GM21528 (cell line): ENCODE data around the gene NAT10.

Experiments used
- ATAC-seq: cut with Tn5 transposase; IDR thresholded peaks from one replicate; pipeline ENCODE4 v1.9.1; 2021; ENCODE audit warnings: mild to moderate bottlenecking, moderate library complexity; ENCODE audit not compliant: unreplicated experiment, low FRiP score

The NAT10 gene

DNA sequence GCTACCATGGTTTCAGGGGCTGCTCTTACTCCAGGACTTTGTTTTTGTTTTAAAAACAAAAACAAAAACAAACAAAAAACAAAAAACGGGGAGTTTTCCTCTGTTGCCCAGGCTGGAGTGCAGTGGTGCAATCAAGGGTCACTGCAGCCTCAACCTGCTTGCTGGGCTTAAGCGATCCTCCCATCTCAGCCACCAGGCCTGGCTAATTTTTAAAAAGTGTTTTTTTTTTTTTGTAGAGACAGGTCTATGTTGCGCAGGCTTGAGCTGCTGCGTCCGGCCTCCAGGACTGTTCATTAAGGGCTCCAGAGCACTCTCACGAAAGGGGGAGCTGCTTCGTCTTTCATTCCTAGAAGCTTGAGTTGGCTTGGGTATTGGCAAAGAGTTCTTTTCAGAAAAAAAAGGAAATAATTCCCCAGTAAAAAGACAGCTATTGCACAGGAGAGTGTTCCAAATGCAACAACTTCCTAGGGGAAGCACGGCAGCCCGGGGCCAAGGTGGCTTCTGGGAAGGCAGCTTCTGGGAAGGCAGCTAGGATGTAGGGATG, 78.5 kb downstream of the NAT10 start:
- ATAC-seq = no peak

DNA sequence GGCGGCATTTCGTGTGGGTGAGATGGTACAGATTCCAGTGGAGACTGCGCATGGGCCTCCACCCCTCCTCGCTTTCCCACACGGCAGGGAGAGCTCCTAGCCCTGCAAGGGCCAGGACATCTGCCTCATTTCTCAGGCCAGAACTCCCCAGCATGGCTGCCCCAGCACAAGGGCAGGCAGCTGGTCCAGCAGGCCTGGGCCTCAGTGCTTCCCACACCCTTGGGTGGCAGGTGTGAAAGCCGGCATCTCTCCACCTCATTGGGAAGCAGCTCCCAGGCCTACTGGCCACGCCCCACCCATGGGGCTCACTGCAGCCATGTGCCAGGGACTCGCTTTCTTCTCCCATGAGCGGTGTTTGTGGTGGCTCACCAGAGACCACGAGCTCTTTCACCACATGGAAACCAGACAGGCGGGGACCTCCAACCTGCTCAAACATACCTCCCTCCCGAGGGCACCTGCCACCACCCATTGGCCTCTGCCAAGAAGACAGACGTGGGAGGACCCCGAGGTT, 79.1 kb downstream of the NAT10 start:
- ATAC-seq = no peak

DNA sequence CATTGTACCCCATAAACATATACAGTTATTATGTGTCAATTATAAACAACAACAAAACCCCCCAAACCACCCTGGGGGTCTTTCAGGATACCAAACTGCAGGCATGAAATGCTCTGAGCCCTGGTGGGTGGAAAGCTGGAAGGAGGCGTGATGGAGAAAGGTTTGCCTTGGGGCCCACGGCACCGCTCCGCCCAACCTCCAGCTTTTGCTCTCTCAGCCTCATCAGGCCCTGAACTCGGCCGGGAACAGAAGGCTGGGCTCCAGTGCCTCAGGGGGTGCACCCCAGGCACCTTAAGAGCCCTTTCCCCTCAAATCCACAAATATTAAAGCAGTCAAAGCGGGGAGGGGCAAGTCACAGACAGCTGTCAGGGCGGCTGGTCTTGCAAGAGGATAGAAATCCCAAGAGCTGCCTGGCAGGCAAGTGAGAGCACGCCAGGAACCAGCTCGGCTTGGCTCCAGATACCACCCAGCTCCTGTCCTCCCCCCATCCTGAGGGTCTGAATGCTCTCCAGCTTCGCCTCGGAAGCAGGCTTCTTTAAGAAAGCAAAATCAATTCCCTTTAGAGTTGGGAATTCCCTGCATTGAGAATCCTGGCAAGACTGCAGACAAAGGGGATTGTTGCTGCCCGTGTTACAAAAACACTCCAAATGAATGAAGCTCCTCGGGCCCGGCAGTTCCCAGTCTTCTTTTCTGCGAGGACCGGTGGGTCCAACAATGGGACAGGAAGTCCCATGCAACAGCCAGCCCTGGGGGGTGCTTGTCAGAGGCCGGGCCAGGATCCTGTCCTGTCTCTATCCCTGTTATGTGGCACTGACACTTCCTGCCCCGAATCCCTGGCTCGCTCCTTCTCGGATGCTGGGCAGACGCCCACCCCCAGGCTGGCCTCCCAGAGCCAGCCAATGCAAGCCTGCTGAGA, 80.8 kb downstream of the NAT10 start:
- ATAC-seq = no peak

DNA sequence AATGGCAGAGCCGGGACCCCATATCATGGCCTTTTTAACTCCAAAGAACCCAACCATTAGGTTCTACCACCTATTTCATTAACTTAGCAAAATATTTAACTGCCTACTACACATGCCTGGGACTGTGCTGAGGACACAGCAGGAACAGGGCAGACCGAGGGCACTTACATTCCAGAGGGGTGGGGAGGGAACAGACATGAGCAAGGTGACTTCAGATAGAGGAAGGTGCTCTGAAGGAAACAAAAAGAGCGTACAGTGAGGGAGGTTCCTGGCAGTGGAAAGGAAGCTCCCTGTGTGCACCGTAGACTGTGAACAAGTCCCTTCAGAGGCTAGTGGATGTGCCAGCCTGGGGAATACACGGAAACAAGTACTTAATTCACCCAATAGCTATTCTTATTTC, 82.8 kb downstream of the NAT10 start:
- ATAC-seq = no peak

DNA sequence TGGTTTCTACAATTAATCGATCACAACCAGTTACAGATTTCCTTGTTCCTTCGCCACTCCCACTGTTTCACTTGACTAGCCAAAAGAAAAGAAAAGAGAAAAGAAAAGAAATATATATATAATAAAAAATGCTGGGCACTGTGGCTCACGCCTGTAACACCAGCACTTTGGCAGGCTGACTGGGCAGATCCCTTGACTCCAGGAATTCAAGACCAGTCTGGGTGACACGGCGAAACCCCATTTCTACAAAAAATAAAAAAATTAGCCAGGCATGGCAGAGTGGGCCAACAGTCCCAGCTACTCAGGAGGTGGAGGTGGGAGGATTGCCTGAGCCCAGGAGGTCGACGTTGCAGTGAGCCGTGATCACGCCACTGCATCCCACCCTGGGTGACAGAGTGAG, 83.8 kb downstream of the NAT10 start:
- ATAC-seq = no peak

DNA sequence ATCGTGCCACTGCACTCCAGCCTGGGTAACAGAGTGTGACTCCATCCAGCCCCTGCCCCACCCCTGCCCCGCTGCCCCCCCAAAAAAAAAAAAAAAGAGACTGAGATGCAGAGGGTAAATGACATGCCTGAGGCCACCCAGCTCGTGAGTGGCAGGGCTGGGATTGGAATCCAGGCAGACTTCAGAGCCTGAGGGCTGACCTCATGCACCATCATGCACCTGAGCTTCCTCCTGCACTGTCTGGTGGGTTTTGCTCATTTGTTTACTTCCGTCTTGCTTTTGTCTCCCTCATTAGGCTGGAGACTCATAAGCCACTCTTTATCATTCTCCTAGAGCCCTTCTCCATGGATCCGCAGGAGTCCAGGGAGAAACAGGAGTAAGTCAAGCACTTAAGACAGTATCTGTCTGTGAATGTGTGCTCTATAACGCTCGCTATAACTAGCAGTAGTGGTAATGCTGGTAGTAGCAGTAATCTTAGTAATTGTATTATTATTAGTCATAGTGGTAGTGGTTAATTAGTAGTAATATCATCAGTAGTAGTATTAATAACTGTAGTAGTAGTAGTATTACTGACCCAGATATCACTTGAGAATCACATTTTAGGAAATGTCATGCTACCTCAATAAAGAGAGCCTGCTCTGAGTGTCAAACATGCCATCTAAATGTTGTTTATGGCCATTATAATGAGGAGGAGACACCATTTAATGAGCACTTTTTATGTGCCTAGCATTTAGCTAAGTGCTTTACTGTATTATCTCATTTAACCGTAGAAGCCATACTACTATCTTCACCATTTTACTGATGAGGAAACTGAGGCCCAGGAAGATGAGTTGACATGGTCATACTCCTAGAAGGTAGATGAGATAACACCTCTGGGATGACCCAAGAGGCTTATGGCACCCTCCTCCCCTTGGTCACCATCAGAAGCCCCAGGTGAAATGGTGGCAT, 85.0 kb downstream of the NAT10 start:
- ATAC-seq = no peak

DNA sequence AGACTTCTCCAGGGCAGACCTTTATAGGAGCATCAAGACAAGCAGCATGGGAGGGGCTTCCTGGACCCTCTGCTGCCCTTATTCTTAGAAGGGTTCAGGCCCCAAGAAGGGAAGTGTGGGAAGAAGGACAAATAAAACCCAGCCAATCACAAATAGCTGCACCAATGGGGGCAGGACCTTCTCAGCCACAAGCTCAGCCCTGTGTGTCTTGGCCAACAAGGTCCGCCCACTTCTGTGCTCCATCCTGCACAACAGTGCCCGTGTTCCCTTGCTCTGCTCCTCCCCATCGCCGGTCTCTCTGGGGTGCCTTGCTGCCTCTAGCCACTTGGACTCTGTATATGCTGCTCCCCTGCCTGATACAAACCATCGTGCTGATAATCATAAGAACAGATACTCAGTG, 86.1 kb downstream of the NAT10 start:
- no peak for ATAC-seq

DNA sequence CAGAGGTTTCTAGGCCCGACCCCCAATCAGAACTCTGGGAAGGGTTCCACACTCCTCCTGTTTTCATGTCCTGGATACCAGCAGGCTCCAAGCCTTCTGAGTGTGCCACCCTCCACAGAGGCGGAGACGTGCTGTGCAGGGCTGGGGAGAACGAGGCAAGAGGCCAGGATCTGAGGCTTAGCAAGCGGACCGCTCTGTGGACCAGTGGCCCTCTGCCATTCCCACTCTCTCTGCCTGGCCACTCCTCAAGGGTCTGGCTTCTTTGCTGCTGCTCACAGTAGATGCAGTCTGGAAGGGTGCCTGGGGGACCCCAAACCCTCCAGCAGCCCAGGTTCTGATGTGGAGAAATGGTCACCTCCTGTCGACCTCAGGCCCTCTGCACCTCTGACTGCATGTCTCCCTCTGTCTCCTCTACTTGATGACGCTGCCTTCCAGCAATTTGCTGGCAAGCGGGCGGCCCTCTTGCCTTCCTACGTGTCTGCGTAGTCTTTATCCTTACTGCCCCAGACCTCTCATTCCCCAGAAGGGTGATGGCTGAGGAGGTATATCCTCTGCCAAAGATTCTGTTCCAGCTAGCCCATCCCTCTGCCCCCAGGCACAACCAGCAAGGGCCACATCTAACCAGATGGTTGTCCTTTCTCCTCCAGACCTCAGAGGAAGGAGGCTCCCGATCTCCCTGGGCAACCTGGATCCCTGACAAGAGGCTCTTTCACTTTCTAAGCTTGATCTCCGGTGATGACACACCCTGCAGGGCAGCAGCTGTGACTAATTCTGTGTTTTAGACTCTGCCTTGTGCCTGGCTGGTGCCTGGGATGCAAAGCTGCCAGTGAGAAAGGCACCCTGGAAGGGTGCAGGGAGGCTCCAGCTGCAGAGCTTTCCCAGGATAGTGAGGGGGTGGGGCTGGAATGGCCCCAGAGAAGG, 87.3 kb downstream of the NAT10 start:
- no peak for ATAC-seq

DNA sequence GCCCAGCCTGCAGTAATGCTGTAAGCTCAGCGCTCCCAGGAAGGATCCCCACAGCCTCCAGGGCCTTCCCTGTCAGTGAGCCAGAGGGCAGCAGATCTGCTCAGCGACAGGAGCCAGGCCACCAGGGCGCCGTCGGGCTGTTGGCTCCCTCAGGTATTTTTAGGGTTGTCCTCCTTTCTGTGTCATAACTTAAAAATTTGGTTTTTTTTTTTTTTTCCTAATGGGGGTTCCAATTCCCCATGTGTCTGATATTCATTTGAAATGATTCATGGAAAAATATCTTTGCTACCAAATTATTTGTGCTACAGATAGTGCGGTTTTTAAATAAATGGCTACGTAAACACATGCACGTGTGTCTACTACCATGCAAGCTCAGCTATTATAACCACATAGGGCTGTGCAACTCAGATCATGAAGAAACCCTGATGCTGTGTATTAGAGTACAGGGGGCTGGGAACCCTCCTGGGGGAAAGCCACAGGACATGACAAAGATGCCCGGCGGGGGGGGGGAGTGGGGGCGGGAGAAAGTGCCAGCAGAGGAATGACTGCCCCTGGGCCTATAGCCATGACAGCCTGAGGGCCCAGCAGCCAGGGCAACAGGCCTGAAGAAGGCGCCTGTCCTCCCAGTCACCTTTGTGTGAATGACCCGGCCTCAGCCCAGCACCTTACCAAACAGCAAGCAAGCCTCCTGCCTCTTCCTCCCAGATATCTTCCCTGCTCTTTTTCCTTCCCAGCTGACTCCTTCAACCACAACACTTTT, 89.3 kb downstream of the NAT10 start:
- no peak for ATAC-seq
